NCI-H2196 treated with DMSO at 0.1 percent for 48 hours (cell line): Measurements from ENCODE around the gene RANGAP1.
"Not testable (repeated sequence)": the region's sequence is repeated elsewhere in the genome, so short reads cannot be mapped to it uniquely, and the experiment has no call there.

Experiments
- DNase-seq: peaks from one replicate; lab custom pipeline; 2025; ENCODE audit not compliant: unreplicated experiment; lab: John Stamatoyannopoulos, UW

Gene RANGAP1

GRCh38 chr22:41301085-41302020 is 15.4 kb upstream of the RANGAP1 start, which contains the start of gene ZC3H7B:
Gene ZC3H7B, plus strand, starts transcription at chr22:41301525. Its CDS starts 19,136 bp downstream, at chr22:41320661.
- DNase-seq = peak; percentile 80

GRCh38 chr22:41300661-41301060 is 14.7 kb upstream of the RANGAP1 start:
- DNase-seq = no peak

DNA sequence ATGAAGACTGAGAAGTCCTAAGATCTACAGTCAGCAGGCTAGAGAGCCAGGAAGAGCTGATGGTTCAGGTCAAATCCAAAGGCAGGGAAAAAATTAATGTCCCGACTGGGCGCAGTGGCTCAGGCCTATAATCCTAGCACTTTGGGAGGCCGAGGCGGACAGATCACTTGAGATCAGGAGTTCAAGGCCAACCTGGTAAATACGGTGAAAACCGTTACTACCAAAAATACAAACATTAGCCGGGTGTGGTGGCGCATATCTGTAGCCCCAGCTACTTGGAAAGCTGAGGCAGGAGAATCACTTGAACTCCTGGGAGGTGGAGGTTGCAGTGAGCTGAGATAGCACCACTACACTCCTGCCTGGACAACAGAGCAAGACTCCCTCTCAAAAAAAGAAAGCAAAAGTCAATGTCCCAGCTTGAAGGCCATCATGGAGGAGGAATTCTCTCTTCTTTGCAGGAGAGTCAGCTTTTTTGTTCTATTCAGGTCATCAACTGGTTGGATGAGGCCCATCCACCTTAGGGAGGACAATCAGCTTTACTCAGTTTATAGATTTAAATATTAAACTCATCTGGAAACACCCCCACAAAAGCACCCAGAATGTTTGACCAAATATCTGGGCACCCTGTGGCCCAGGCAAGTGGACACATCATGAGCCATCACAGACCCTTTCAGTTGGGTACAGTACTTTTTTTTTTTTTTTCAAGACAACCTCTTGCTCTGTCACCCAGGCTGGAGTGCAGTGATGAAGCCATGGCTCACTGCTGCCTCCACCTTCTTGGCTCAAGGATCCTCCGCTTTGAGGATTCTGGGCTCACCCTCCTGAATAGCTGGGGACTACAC is 11.1 kb upstream of the RANGAP1 start:
- DNase-seq = no peak

DNA sequence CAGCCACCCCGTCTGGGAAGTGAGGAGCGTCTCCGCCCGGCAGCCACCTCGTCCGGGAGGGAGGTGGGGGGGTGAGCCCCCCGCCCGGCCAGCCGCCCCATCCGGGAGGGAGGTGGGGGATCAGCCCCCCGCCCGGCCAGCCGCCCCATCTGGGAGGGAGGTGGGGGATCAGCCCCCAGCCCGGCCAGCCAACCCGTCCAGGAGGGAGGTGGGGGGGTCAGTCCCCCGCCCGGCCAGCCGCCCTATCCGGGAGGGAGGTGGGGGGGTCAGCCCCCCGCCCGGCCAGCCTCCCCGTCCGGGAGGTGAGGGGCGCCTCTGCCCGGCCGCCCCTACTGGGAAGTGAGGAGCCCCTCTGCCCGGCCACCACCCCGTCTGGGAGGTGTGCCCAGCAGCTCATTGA is 8.8 kb upstream of the RANGAP1 start:
- not testable (repeated sequence) for DNase-seq

GRCh38 chr22:41290262-41291221 is 4.6 kb upstream of the RANGAP1 start:
- DNase-seq = no peak

- DNase-seq = no peak
Measured at GRCh38 chr22:41289671-41290070, 3.7 kb upstream of the RANGAP1 start.

DNA sequence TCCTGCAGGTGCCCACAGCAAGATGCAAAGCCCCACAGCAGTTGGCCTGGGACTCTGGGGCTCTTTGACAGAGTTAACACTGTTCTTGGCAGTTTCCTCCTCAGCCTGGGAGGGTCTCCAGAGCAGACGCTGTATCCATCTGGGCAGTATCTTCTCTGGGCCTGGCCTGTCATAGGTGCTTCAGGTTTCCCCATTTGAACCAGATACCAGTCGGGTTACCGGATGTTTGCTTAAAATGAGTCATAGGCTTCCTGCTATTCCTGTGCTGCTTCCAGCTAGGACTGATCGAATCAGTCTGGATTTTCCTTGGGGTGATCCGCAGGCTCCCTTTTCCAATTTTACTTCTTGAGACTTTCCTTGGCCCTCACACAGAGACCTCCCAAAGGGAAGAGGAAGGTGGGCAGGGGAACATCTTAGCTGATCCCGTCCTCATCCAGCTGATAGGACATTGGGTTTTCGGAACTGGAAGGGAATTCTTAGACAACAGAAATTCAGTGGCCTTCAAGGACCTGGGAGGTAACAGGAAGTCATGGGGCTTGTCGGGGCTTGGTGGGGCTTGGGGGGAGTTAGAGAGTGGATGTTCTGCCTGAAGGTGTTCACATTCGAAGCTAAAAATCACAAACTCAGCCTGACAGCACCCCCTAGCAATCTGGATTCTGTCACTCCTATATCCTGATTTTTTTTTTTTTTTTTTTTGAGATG is 2.4 kb upstream of the RANGAP1 start:
- peak; percentile 66 for DNase-seq

- DNase-seq = peak; percentile 70
Measured at GRCh38 chr22:41286639-41287091, 678 bp upstream of the RANGAP1 start.

DNA sequence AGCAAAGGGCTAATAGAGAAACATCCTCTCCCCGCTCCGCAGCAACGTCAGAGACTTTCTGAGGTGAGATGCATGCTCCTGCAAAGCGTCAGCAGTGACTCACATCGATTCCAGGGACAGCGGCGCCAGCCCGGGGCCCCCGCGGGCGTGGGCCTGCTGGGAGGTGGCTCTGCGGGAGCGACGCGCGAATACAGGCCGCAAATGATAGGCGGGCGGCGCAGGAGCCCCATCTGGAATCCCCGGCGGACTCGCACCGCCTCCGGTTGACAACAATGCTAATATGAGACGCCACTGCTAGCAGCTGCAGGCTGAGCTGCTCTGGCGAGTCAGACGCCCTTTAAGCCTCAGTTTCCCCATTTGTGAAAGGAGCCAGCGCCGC is 557 bp downstream of the RANGAP1 start:
- DNase-seq = no peak

DNA sequence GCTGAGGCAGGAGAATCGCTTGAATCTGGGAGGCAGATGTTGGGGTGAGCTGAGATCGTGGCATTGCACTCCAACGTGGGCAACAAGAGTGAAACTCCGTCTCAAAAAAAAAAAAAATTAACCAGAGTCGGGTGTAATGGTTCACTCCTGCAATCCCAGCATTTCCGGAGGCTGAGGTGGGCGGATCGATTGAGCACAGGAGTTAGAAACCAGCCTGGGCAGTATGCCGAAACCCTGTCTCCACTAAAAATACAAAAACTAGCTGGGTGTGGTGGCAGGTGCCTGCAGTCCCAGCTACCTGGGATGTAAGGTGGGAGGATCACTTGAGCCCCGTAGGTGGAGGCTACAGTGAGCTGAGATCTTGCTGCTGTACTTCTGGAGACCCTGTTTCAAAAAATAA is 1.5 kb downstream of the RANGAP1 start:
- no peak for DNase-seq

GRCh38 chr22:41280854-41281253 is 5.1 kb downstream of the RANGAP1 start:
- no peak for DNase-seq

DNA sequence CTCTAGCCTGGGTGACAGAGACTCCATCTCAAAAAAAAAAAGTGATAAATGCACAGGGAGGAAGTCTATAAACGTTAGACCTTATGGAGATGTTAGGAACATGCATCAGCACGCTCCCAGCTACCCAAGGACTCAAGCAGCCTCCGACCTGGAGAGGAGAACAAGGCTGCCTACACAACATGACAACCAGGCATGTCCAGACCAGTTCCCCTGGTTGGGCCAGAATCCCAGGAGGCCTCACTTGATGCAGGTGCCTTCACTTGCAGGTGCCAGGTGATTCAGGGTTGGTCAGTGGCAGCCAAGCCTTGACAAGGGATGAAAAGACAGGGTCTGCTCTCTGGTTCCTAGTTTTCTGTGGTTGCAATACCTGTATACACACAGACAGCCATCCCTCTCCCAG is 5.9 kb downstream of the RANGAP1 start:
- peak; percentile 20 for DNase-seq

GRCh38 chr22:41274856-41275255 is 11.1 kb downstream of the RANGAP1 start:
- no peak for DNase-seq

GRCh38 chr22:41273128-41273527 is 12.9 kb downstream of the RANGAP1 start:
- no peak for DNase-seq

DNA sequence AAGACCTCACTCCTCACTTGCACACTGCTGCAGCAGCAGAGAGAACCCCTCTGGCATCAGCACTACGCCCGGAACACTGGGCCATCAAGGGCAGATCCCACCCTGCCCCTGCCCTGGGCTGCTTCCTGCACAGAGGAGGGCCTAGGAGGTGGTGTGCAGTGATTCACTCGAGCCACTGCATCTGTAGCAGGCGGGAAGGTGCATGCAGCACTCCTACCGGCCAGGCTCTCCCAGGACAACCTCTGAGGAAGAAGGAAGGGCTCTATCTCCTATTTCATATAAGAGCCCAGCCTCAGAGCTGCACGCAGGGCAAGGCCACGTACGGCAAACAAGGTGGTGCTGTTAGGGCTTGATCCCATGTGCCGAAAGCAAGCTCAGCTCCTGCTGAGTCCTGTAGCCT is 14.2 kb downstream of the RANGAP1 start:
- no peak for DNase-seq

- DNase-seq = no peak
Measured at GRCh38 chr22:41267958-41268357, 18.0 kb downstream of the RANGAP1 start.

DNA sequence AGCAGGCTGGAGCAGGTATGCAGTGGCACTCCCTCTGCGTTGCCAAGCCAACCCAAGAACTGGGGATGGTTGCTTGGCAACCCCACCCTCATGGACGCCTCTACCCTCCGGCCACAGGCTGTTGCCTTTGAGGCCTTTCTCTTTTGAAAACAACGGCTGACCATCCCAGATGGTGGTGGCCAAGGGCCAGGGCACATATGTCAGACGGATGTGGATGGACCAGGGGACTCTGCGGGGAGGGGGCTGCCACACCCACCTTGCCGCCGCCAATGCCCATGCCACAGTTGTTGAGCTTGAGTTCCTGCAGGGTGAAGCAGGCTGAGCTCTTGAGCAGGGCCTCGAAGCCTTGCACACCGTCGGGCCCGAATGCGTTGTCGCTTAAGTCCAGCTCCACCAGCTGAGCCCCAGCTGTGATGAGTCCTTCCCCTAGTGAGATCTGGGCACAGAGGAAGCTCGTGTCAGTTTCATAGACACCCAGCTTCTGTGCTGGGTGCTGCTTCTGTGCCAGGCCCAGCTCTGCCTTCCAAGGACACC is 21.5 kb downstream of the RANGAP1 start:
- DNase-seq = no peak

GRCh38 chr22:41263704-41264103 is 22.3 kb downstream of the RANGAP1 start:
- DNase-seq = no peak

DNA sequence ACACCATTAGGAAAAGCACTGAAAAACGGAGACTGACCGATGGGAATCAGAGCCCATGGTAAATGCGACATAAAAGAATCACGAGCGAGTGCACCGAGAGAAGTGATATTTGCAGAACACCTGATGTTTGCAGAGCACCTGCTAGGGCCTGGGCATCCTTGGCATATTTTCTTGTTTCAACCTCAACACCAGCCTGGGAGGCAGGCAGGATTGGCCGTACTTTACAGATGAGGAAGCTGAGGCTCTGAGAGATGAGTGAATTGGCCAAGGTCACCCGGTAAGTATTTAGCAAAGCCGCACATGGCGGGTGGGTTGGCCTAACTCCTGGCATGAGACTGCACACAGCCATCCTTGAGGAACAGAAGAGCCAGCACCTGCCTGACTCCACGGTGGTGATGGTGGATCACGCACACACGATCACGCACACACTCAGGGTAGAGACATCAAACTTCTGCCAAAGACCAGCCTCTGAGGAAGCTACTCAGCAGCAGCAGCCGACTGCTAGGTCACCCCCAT is 23.7 kb downstream of the RANGAP1 start:
- no peak for DNase-seq
